Fibroblast of lung (primary cell): ENCODE measurements around the gene LMO2.

Experiments used
- EZH2 ChIP-seq: IDR thresholded peaks from 2 replicates; pipeline ENCODE4 v1.5.1; 2012; ENCODE audit warnings: low read length, control low read depth, mild to moderate bottlenecking; ENCODE audit errors: missing control alignments
- TF ChIP-seq, protein P1 (sequence below), 2 donors: IDR thresholded peaks in 1 of 2; conservative IDR thresholded peaks in 1 of 2; 1 replicate in 1 of 2; 2 replicates in 1 of 2; pipeline ENCODE4 v1.5.1; 2011 to 2012; ENCODE audit warnings: low read length in 2 of 2, control low read depth in 1 of 2, inconsistent platforms in 1 of 2, low read depth in 1 of 2, mild to moderate bottlenecking in 1 of 2

DNA sequence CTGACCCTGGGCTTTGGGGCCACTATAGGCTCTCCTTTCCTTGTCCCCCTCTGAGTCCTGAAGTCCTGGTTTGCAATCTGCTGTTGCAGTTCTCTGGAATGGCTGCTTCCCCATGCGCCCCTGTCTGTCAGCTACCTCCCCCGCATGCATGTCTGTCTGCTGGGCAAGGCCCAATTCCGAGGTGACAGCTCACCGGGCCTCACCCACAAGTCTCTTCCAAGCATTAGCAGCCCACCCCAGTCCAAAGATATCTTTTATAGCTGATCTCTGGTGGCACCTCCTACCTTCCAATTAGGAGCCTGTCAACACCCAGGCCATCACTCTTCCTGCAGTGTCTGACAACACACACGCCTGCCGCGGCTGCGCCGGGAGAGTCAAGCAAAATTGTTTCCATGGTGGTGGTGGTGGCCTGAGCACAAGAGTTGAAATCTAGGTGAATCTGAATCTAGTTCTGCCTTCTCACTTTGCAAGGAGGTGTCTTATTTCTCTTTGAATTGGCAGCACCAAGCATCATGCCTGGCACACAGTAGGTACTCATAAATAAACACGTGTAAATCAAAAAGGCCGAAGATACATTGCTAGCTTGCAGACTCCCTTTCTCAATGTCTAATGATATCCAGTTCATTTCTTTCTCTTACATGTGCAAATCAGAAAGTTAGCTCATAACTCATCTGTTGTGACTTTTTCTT lies 1.2 kb upstream of the LMO2 start:
- TF ChIP-seq, protein P1, sequence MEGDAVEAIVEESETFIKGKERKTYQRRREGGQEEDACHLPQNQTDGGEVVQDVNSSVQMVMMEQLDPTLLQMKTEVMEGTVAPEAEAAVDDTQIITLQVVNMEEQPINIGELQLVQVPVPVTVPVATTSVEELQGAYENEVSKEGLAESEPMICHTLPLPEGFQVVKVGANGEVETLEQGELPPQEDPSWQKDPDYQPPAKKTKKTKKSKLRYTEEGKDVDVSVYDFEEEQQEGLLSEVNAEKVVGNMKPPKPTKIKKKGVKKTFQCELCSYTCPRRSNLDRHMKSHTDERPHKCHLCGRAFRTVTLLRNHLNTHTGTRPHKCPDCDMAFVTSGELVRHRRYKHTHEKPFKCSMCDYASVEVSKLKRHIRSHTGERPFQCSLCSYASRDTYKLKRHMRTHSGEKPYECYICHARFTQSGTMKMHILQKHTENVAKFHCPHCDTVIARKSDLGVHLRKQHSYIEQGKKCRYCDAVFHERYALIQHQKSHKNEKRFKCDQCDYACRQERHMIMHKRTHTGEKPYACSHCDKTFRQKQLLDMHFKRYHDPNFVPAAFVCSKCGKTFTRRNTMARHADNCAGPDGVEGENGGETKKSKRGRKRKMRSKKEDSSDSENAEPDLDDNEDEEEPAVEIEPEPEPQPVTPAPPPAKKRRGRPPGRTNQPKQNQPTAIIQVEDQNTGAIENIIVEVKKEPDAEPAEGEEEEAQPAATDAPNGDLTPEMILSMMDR (conservative IDR thresholded peaks at IDR 0.05 in 1 of 2, IDR thresholded peaks at IDR 0.05 in 1 of 2; ENCODE audit: low read depth in 1 of 2, low read length in 2 of 2) = no peak
- no peak for TF ChIP-seq EZH2
